ENCODE data around the gene ATP2A2. TPM values are rescaled to one million over a fixed set of nuclear protein-coding genes. Genes with fewer than 3 reads are reported as not detected.

ATP2A2 gene
- total RNA-seq, 1 donor from 2014 or later, result 131 TPM

DNA sequence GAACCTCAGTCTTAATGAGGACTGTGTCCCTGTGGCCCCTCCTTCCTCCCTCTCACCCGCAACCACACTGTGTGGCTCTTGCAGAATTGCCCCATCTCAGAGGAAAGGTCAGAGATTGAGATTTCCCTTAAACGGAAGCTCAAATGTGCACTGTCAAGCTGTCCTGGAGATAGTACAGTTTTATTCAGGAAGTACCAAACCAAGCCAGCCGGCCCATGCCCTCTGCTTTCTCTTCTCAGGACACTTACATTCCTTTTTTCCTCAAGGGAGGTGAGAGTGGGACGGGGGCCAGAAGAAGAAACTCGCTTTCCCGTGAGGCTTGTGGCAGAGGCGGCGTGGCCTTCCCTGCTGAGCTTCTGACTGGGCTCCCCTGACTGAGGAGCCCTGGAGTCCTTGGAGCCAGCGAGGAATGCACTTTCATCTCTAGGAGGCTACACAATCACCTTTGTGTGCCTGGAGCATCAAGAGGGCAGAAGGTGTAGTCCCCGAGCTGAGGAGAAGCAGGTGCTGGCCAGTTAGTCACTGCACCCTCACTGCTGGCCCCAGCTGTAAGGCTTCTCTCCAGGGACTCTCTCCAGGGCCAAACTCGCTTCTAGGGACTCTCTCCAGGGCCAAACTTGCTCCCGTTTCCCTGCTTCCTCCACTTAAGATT is 24.1 kb upstream of the ATP2A2 start:
- DNase-seq (ENCODE audit: low spot score) (no peak), ATAC-seq (peak; percentile 69)
- intact Hi-C loops (cut with DNase I), result no loop called here

- ATAC-seq (no peak), DNase-seq (ENCODE audit: low spot score) (no peak)
- intact Hi-C loops (cut with DNase I), result no loop called here
These were observed 22.6 kb upstream of the ATP2A2 start for GRCh38 chr12:110258466-110258865.

GRCh38 chr12:110262442-110263388 is 18.3 kb upstream of the ATP2A2 start:
- intact Hi-C loops (cut with DNase I), result no loop called here
- DNase-seq (ENCODE audit: low spot score), result peak; percentile 13
- no peak for ATAC-seq

DNA sequence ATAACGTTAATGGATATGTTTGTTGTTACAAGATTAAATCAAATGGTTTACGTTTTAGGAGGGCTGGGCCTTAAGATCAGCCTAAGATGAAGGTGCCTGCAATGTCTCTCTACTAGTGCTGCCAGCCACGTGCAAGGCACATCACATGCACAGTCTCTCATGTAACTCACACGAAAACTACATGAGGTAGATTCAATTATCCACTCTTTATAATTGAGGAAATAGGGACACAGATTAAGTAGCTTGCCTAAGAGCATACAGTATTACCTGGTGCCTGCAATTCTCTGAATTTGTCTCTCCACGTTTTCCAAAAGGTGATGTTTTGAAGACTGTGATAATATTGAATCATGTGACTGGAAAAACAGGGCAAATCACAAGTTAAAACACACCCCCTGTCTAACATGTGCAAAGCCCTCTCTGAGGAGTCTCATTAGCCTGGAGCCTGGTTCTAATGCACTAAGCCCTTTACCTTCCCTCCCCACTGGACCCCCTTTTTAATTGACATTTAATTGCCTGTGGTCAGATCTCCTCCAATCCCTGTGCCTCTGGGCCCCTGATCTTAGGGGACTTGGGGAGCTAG is 14.6 kb upstream of the ATP2A2 start:
- intact Hi-C loops (cut with DNase I), result no loop called here

DNA sequence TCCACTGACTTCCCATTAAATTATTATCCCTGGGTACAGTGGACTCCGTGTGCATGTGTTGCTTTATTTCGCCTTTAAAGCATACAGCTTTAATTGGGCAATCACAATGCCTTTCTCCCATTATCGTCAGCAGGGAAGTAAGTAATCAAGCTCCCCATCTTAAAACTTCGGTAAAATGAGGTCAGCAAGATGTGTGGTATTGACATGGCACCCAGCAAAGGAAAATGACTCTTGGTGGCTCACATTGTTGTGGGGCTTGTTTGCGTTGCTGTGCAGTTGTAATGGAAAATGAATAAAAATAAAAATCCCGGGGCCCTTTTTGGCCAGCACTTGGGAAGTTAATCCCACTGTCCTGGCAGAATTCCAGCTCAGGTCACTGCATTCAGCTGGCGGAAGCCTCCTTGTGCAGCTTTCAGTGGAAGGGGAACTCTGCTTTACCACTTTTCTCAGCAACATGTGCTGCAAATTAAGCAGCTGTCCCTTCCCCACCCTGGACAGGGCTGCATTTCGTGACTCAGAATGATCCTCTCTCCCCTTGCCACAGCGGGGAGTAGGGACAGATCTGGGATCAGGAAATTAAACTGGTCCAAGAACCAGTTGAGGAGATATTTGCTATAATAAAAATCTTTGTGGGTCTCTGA is 13.9 kb upstream of the ATP2A2 start:
- intact Hi-C loops (cut with DNase I), result no loop called here
- ATAC-seq (peak; percentile 73), DNase-seq (ENCODE audit: low spot score) (no peak)

More for the DNA sequence above, 14.6 kb upstream of the ATP2A2 start:
- no peak for DNase-seq (ENCODE audit: low spot score)
- ATAC-seq, result no peak

DNA sequence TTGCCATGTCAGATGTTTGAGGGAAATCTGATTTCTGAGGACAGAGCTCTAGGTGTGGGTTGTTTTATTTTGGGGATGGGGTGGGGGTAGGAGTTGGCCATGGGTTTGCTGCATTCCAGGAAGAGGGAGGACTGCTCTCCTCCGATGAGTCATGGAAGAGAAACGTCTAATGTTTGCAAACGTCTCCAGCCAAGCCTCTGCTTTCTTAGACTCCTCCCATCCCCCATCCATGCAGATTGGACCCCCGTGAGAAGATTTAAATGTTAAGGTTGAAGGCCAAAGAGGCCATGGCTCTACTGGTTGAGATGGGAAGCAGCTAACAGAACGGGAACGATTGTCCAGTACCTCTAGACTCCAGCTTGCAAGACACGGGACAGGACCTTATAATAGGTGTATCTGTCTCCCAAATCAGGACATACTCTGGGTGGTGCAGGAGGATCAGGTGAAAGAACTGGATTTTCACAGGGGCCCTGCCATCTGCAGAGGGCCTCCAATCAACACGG is 11.4 kb upstream of the ATP2A2 start:
- no peak for ATAC-seq
- no peak for DNase-seq (ENCODE audit: low spot score)
- intact Hi-C loops (cut with DNase I), result no loop called here

DNA sequence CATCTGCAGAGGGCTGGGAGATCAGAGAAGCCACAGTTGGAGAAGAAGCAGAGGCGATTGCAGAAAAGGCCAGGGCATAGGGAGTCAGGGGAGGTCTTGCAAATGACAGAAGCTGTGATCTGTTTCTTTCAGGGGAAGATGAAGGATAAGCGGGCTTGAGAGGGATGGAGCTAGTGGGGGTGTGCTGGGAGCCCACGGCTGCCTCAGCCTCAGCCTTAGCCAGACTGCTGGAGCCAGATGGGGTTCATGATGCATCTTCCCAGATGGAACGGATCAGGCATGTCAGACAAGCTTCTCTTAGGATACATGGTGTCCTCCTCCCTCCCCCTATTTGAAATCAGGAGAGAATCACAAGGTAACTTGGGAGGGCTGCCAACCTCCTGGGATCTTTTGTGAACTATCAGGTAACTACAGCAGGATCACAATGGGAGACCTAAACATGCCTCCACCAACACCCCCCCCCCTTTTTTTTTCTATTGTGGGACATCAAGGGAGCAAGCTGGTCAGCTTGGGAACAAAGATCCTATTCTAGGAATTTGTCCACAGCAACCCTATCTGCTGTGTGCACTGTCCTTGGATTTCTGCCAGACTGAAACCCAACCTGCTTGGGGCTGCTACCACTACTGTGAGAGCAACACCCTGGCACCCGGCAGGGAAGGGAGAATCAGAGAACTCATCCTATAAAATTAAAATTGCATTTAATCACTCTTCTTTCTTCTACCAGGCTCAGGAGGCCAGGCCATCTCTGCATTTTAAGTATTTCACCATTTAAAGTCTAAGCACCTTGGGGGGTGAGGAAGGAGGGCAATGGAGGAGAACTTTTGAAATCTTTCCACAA is 10.7 kb upstream of the ATP2A2 start:
- ATAC-seq (peak; percentile 41), DNase-seq (ENCODE audit: low spot score) (peak; percentile 51)
- intact Hi-C loops (cut with DNase I), result no loop called here

GRCh38 chr12:110271015-110271414 is 10.0 kb upstream of the ATP2A2 start:
- intact Hi-C loops (cut with DNase I), result no loop called here
- ATAC-seq, result no peak
- DNase-seq (ENCODE audit: low spot score), result no peak

DNA sequence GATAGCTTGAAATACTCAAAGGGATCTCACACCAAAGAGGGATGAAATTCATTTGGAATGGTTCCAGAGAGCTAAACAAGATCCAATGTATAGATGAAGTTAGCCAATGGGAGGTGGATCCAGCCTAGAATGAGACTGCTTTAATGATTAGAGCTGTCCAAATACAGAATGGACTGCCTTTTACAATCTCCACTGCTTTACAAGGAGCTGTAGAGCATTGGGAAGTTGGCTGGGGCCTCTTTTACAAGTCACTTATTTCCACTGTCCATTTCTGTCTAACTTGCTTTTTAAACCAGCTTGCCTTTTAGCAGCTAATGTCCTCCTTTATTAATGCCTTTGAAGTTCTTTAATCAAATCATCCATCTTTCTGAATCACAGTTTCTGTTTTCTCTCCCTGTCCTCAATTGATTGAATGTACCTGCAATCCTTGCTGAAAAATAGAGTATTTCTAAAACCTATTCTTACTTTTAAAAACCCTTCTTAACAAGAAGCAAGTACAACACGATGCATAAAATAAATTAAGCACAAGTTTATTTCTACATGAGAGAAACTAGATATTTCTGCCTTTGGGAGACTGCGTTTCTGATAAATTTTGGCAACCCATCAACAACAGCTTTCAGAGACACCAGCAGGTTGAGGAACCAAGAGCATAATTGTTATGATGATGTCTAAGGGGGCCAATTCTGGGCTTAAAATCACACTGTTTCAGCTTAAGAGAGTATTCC is 3.4 kb upstream of the ATP2A2 start:
- no peak for ATAC-seq
- intact Hi-C loops (cut with DNase I), result no loop called here
- DNase-seq (ENCODE audit: low spot score), result no peak

DNA sequence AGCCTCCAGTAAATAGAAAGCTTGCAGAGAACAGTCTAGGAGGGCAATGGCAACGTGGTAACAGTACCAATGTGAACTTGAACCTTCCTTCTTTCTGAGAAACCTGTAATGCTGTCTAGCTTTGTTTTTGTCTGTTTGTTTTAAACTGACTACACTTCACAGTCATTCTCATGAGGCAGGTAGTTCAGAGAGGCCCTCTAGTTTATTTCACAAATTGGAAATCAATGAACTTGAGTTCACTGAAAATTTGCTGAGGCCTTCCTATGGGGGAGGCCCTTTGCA is 2.9 kb upstream of the ATP2A2 start:
- DNase-seq (ENCODE audit: low spot score), result no peak
- intact Hi-C loops (cut with DNase I), result no loop called here
- no peak for ATAC-seq

DNA sequence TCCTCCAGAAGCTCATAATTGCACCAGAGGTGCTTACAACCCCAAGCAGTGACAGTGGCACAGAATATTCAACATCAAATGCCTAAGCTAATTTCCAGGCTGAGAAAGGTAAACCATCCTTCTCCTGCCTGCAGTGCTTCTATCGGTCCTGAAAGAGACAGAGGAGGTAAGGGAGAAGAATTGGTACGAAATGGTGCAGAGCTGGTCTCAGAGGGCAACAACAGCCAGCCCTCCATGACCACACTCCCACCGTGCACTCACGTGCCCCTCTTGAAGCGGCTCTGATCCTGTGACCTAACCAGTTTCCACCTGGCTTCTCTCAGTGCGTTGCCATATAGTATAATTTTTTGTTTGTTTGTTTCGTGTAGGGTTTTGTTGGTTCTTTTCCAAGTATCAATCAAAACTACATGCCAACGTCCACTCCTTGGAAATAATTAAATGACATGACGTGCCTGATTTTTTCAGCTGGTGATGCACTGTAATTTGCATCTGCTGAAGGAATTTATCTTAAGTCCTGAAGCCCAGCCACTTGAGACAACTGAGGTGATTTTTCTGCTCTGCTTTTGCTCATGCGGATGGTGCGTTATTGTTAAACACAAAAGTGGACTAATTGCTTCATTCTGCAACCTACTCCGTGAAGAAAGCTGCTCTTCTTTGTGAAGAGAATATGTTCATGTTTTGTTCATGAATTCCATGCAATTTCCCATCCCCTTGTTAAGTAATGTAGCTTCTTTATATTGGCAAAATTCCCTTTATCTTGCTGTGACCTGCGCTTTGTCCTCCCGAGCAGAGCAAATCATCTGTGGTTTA is 1.3 kb upstream of the ATP2A2 start:
- DNase-seq (ENCODE audit: low spot score) (no peak), ATAC-seq (no peak)
- intact Hi-C loops (cut with DNase I), result no loop called here

- ATAC-seq (peak; percentile 40), DNase-seq (ENCODE audit: low spot score) (peak; percentile 73)
- intact Hi-C loops (cut with DNase I), result no loop called here
These were observed 662 bp upstream of the ATP2A2 start for GRCh38 chr12:110280392-110280778.

GRCh38 chr12:110281549-110282299 is 677 bp downstream of the ATP2A2 start:
- peak; percentile 23 for ATAC-seq
- DNase-seq (ENCODE audit: low spot score), result peak; percentile 67
- intact Hi-C loops (cut with DNase I), result no loop called here

GRCh38 chr12:110282300-110282860 is 1.3 kb downstream of the ATP2A2 start:
- intact Hi-C loops (cut with DNase I), result no loop called here
- DNase-seq (ENCODE audit: low spot score) (no peak), ATAC-seq (peak; percentile 35)

GRCh38 chr12:110282956-110283817 is 2.1 kb downstream of the ATP2A2 start:
- intact Hi-C loops (cut with DNase I), result no loop called here
- ATAC-seq (no peak), DNase-seq (ENCODE audit: low spot score) (no peak)
